GM12891 (cell line): ENCODE data around the gene CALML4.

Experiments used
- DNase-seq: peaks from one replicate; pipeline ENCODE4 v3.0.0; 2011; ENCODE audit warnings: low spot score; ENCODE audit not compliant: insufficient read length
- FAIRE-seq: peaks from 2 replicates; lab custom pipeline; 2011; peaks lifted over from hg19 to GRCh38; lab: Jason Lieb, UNC
- PAX5 ChIP-seq: IDR thresholded peaks from 2 replicates; pipeline ENCODE4 v1.6.1; 2011; ENCODE audit warnings: low read length, moderate library complexity, mild to moderate bottlenecking; ENCODE audit not compliant: insufficient read depth, severe bottlenecking
- POLR2A ChIP-seq: IDR thresholded peaks from 2 replicates; pipeline ENCODE4 v1.6.1; 2011; ENCODE audit warnings: low read depth, low read length, control low read depth
- POLR2AphosphoS5 ChIP-seq: IDR thresholded peaks from 2 replicates; pipeline ENCODE4 v1.6.1; 2011; ENCODE audit warnings: low read depth, low read length, control low read depth
- POU2F2 ChIP-seq: IDR thresholded peaks from 2 replicates; pipeline ENCODE4 v1.6.1; 2011; ENCODE audit warnings: low read depth, mild to moderate bottlenecking, control low read depth, low read length, moderate library complexity
- SPI1 ChIP-seq: IDR thresholded peaks from 2 replicates; pipeline ENCODE4 v1.6.1; 2011; ENCODE audit warnings: low read depth, low read length, control low read depth
- TAF1 ChIP-seq: IDR thresholded peaks from 2 replicates; pipeline ENCODE4 v1.6.1; 2011; ENCODE audit warnings: low read depth, low read length, control low read depth

Gene CALML4

GRCh38 chr15:68201153-68201878 lies 3.8 kb downstream of the CALML4 start:
- no peak for TF ChIP-seq TAF1
- TF ChIP-seq PAX5: no peak
- TF ChIP-seq POU2F2: no peak
- peak; percentile 4; the same call in 1 of the 2 replicates for TF ChIP-seq POLR2AphosphoS5
- no peak for TF ChIP-seq SPI1
- no peak for TF ChIP-seq POLR2A
- FAIRE-seq: no peak

GRCh38 chr15:68200016-68200861 lies 4.9 kb downstream of the CALML4 start:
- DNase-seq (no peak), FAIRE-seq (no peak)
- TF ChIP-seq TAF1: no peak
- TF ChIP-seq PAX5: no peak
- TF ChIP-seq POLR2AphosphoS5: no peak; the same call in 1 of the 2 replicates
- TF ChIP-seq POLR2A: no peak; the same call in 1 of the 2 replicates
- TF ChIP-seq POU2F2: no peak

More at GRCh38 chr15:68201153-68201878, 3.8 kb downstream of the CALML4 start:
- no peak for DNase-seq

DNA sequence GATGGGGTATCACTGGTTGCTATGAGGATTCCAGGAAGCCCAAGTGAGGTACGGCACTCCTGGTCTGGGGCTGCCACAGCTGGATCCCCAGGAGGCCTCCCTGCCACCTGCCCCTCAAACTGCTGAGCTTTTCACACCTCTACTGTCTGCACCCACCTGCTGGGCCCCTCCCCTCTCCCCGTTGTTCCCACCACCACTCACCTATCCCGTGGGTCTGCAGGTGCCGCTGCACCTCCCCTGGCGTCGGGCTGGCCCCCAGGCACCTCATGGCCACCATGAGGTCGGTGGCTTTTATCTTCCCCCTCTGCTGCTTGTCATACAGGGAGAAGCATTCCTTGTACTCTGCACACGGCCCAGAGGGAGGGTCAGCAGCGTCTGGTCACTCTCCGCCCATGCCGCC lies 5.8 kb downstream of the CALML4 start:
- peak; percentile 54 for TF ChIP-seq POLR2AphosphoS5
- TF ChIP-seq PAX5: no peak
- no peak for TF ChIP-seq POU2F2
- TF ChIP-seq TAF1: no peak
- DNase-seq (no peak), FAIRE-seq (no peak)

- no peak for DNase-seq
- FAIRE-seq: no peak
- TF ChIP-seq POLR2AphosphoS5 (peak; percentile 55), PAX5 (no peak), POLR2A (no peak; the same call in 1 of the 2 replicates), POU2F2 (no peak), SPI1 (no peak), TAF1 (no peak)
Measured at GRCh38 chr15:68197661-68198437, 7.3 kb downstream of the CALML4 start.

DNA sequence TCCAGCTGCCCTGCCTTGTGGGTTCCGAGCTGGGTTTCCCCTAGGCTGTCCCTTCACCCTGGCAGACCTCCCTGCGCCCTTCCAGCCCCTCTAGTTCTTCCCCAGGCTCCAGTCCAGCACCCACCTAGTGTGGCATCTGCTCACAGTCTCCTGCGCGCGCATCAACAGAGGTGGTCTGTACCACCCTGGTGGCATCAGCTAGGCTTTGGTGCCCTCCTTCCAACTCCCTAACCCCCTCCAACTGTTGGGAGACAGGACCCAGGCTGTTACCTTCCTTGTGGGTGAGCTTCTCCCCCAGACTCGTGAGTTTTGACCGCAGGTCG lies 8.0 kb downstream of the CALML4 start:
- FAIRE-seq: no peak
- DNase-seq: no peak
- no peak for TF ChIP-seq TAF1
- no peak for TF ChIP-seq PAX5
- peak; percentile 33; the same call in 1 of the 2 replicates for TF ChIP-seq POU2F2
- no peak for TF ChIP-seq SPI1
- 0 out of 2 replicates have a peak, but pooled peaks have one; percentile 5 for TF ChIP-seq POLR2A
- TF ChIP-seq POLR2AphosphoS5: no peak

DNA sequence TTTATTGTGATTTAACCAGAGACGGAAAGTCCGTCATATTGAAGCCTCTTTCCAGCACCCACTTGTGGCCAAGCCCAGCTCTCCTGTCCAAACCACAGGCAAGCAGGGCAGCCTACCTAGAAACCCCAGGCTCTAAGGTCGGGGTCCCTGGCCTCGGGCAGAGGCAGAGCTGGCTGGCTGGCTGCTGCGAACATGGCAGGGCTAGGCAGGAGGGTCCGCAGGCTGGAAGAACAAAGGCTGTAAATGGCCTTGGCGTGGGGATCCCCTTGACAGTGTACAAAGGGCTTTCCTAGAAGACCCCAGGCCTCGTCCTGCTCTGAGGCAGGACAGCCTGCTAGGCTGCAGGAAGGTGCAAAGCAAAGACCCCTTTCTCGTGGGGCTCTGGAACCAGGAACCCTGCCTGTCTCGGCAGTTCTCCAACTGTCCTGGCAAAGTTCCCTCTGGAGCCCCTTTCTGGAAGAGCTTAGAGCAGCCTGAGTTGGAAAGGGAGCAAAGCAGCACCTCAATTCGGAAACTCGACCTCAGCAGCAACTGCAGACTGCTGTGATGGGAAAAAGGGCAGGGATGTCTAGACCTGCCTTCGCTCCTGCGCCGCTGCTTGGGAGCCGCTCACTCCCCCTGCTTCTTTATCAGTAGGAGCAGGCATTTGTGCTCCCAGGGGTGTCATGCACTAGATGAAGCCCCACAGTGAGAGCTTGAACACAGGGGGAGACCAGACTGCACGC lies 8.5 kb downstream of the CALML4 start:
- FAIRE-seq (no peak), DNase-seq (no peak)
- no peak for TF ChIP-seq TAF1
- TF ChIP-seq POLR2AphosphoS5: peak; percentile 43; the same call in 1 of the 2 replicates

GRCh38 chr15:68195336-68196112 lies 9.6 kb downstream of the CALML4 start:
- no peak; the same call in 1 of the 2 replicates for TF ChIP-seq POLR2A
- no peak for TF ChIP-seq SPI1
- no peak for TF ChIP-seq TAF1
- TF ChIP-seq POU2F2: no peak
- no peak for TF ChIP-seq POLR2AphosphoS5
- no peak for TF ChIP-seq PAX5
- DNase-seq: no peak
- no peak for FAIRE-seq

GRCh38 chr15:68192804-68193486 lies 12.2 kb downstream of the CALML4 start:
- no peak for FAIRE-seq
- no peak for DNase-seq
- no peak for TF ChIP-seq SPI1
- no peak for TF ChIP-seq POLR2A
- no peak for TF ChIP-seq TAF1
- no peak for TF ChIP-seq PAX5
- no peak for TF ChIP-seq POLR2AphosphoS5
- TF ChIP-seq POU2F2: no peak
